ENCODE measurements around the gene CTSO. TPM values are rescaled to one million over a fixed set of nuclear protein-coding genes. Genes with fewer than 3 reads are reported as not detected.

CTSO gene
- total RNA-seq, 1 donor from 2014 or later = 0.87 TPM

DNA sequence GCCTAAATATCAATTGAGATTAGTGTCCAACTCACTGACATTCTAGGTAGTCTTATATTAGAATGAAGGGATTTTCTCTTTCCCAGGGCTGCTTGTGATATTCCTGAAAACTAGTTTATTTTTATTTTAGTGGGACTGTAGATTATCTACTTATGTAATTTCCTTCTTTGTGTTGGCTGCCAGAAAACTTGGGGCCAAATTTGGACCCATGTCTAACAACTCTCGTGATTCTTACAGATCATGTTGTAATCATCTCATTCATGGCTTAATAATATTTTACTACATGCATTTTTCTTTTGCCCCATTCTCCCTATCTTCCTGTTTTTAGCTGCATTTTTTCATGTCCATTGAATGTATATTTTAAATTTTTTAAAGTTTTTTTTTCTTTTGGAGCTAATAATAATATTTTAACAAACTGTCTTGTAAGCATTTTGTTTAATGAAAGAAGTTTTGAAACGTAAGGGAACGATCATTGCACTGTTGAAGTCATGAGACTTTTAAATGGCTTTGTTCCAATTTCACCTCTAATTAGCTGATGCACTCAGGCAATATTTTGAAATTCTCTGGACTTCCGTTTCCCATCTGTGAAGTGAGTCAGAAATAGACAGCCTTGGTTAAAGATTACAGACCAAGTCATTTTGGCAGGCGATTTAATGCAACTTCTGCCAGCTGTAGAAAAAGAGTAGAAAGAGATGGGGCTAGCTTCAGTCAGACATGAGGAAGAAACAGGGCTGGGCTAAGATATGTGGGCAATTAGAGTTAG, 64.5 kb downstream of the CTSO start:
- intact Hi-C loops (cut with micrococcal nuclease) = no loop called here
- no peak overlapping the region for H3K27ac Mint-ChIP-seq

GRCh38 chr4:155887847-155888570, 65.7 kb downstream of the CTSO start:
- Mint-ChIP-seq H3K36me3 (ENCODE audit: low read depth) (no peaks in the 10 kb centered on the region), H3K9me3 (no peaks in the 10 kb centered on the region), H3K4me1 (ENCODE audit: low read depth) (no peaks in the 10 kb centered on the region), H3K27me3 (ENCODE audit: low read depth) (no peaks in the 10 kb centered on the region), H3K4me3 (ENCODE audit: low read depth) (no peak overlapping the region), H3K27ac (no peak overlapping the region)
- intact Hi-C loops (cut with micrococcal nuclease) = no loop called here
- no peak for DNase-seq (ENCODE audit: low spot score)

More for the DNA sequence above, 64.5 kb downstream of the CTSO start:
- Mint-ChIP-seq H3K9me3 (no peaks in the 10 kb centered on the region), H3K4me1 (ENCODE audit: low read depth) (no peaks in the 10 kb centered on the region), H3K27me3 (ENCODE audit: low read depth) (no peaks in the 10 kb centered on the region), H3K4me3 (ENCODE audit: low read depth) (no peak overlapping the region), H3K36me3 (ENCODE audit: low read depth) (no peaks in the 10 kb centered on the region)
- no peak for DNase-seq (ENCODE audit: low spot score)

- Mint-ChIP-seq H3K27me3 (ENCODE audit: low read depth) (no peaks in the 10 kb centered on the region), H3K4me1 (ENCODE audit: low read depth) (no peaks in the 10 kb centered on the region), H3K4me3 (ENCODE audit: low read depth) (no peak overlapping the region), H3K36me3 (ENCODE audit: low read depth) (no peaks in the 10 kb centered on the region), H3K27ac (no peak overlapping the region), H3K9me3 (no peaks in the 10 kb centered on the region)
- DNase-seq (ENCODE audit: low spot score) = no peak
- intact Hi-C loops (cut with micrococcal nuclease) = no loop called here
Observed at GRCh38 chr4:155887045-155887444, 66.6 kb downstream of the CTSO start.

DNA sequence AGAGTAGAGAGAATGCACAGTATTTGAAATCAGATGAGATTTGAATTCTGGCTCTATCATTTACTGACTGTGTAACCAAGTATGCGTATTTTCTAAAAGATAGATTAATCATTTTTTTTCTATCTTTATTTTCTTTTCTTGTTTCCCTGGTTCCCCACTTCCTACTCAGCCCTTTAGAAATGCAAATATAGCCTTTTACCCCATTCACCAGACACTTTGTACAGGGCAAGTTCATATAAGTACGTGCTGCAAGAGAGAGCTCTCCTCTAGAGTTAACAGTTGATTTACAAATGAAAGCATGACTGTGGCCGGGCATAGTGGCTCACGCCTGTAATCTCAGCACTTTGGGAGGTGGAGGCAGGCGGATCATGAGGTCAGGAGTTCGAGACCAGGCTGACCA, 68.0 kb downstream of the CTSO start:
- Mint-ChIP-seq H3K36me3 (ENCODE audit: low read depth) (no peaks in the 10 kb centered on the region), H3K4me3 (ENCODE audit: low read depth) (no peak overlapping the region), H3K27ac (no peak overlapping the region), H3K9me3 (no peaks in the 10 kb centered on the region), H3K4me1 (ENCODE audit: low read depth) (no peaks in the 10 kb centered on the region), H3K27me3 (ENCODE audit: low read depth) (no peaks in the 10 kb centered on the region)
- intact Hi-C loops (cut with micrococcal nuclease) = no loop called here
- DNase-seq (ENCODE audit: low spot score) = no peak

DNA sequence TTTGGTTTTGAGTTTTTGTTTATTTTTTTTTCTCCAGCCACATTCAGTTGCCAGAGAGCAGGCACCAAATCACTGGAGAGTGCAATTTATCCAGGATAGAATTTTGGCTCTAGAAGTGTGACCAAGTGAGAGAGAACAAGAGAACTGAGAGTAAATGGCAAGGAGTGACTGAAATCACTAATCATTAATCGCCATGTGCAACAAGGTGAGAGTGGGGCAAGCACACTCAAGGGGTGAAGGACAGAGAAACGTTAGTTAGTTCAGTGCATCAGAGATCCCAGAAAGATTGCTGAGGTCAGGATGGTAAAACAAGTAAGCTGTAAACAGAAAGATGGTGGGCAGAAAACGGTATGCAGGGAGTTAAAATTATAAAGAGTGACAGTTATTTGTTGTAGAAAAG, 69.8 kb downstream of the CTSO start:
- no peak for DNase-seq (ENCODE audit: low spot score)
- H3K27ac Mint-ChIP-seq = no peak overlapping the region
- H3K9me3 Mint-ChIP-seq = no peaks in the 10 kb centered on the region
- no peaks in the 10 kb centered on the region for H3K36me3 Mint-ChIP-seq (ENCODE audit: low read depth)
- no peaks in the 10 kb centered on the region for H3K4me1 Mint-ChIP-seq (ENCODE audit: low read depth)
- H3K27me3 Mint-ChIP-seq (ENCODE audit: low read depth) = no peaks in the 10 kb centered on the region
- intact Hi-C loops (cut with micrococcal nuclease) = no loop called here
- no peak overlapping the region for H3K4me3 Mint-ChIP-seq (ENCODE audit: low read depth)

DNA sequence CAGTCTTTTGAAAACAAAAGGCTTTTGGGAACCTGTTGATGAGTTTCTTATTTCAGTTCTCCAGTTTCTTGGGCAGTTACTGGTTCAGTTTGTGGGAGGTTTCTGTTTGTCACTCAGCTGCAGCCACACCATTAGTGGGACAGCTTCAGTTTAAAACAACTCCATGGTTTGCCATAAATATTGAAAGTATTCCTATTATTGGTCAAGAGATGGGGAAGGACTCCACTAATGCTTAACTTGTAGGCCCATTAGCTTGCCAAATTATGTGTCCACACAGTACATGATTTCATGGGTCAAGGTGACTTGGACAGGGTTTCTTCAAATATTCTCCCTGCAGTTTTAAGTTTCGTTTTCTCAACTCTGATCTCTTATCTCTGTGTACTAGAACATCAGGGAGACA, 72.1 kb downstream of the CTSO start:
- no peak overlapping the region for H3K27ac Mint-ChIP-seq
- H3K9me3 Mint-ChIP-seq = no peaks in the 10 kb centered on the region
- no peaks in the 10 kb centered on the region for H3K27me3 Mint-ChIP-seq (ENCODE audit: low read depth)
- H3K4me3 Mint-ChIP-seq (ENCODE audit: low read depth) = no peak overlapping the region
- no peaks in the 10 kb centered on the region for H3K4me1 Mint-ChIP-seq (ENCODE audit: low read depth)
- no peak for DNase-seq (ENCODE audit: low spot score)
- intact Hi-C loops (cut with micrococcal nuclease) = no loop called here
- H3K36me3 Mint-ChIP-seq (ENCODE audit: low read depth) = no peaks in the 10 kb centered on the region

DNA sequence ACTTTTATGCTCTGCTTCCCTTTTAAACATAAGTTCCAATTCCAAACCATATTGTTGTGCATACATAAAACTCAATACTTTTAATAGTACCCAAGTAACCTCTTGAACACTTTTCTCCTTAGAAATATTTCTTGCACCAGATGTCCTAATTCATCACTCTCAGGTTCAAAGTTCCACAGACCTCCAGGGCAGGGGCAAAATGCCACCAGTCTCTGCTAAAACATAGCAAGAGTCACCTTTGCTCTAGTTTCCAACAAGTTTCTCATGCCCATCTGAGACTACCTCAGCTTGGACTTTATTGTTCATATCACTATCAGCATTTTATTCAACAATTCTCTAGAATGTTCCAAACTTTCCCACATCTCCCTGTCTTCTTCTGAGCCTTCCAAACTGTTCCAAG, 73.9 kb downstream of the CTSO start:
- Mint-ChIP-seq H3K27me3 (ENCODE audit: low read depth) (no peaks in the 10 kb centered on the region), H3K9me3 (no peaks in the 10 kb centered on the region), H3K36me3 (ENCODE audit: low read depth) (no peaks in the 10 kb centered on the region), H3K4me3 (ENCODE audit: low read depth) (no peak overlapping the region), H3K27ac (no peak overlapping the region), H3K4me1 (ENCODE audit: low read depth) (no peaks in the 10 kb centered on the region)
- intact Hi-C loops (cut with micrococcal nuclease) = no loop called here
- no peak for DNase-seq (ENCODE audit: low spot score)

GRCh38 chr4:155878611-155879010, 75.1 kb downstream of the CTSO start:
- Mint-ChIP-seq H3K4me3 (ENCODE audit: low read depth) (no peak overlapping the region), H3K27ac (no peak overlapping the region)

DNA sequence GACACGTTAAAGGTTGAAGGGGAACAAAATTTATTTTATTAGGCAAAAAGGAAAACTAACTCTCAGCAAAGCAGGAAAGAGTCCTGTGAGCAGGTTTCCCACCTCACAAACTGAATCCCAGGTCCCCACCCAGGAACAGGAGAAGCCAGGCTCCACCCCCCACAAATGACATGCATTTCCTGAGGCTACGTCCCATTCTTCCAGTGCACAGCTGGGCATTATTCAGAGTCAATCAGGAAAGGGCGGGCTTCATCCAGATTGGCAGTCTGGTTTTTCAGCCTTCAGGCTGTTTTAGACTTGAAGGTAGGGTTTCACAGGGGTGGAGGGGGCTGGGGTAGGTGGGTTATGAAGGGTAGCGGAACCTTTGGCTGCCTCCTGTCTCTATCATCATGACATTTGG, 75.7 kb downstream of the CTSO start:
- H3K36me3 Mint-ChIP-seq (ENCODE audit: low read depth) = no peaks in the 10 kb centered on the region
- H3K27ac Mint-ChIP-seq = no peak overlapping the region
- H3K4me1 Mint-ChIP-seq (ENCODE audit: low read depth) = no peaks in the 10 kb centered on the region
- H3K9me3 Mint-ChIP-seq = no peaks in the 10 kb centered on the region
- H3K4me3 Mint-ChIP-seq (ENCODE audit: low read depth) = no peak overlapping the region
- DNase-seq (ENCODE audit: low spot score) = no peak
- intact Hi-C loops (cut with micrococcal nuclease) = no loop called here
- no peaks in the 10 kb centered on the region for H3K27me3 Mint-ChIP-seq (ENCODE audit: low read depth)

More at GRCh38 chr4:155878611-155879010, 75.1 kb downstream of the CTSO start:
- no peak for DNase-seq (ENCODE audit: low spot score)
- intact Hi-C loops (cut with micrococcal nuclease) = no loop called here
- Mint-ChIP-seq H3K4me1 (ENCODE audit: low read depth) (no peaks in the 10 kb centered on the region), H3K36me3 (ENCODE audit: low read depth) (no peaks in the 10 kb centered on the region), H3K9me3 (no peaks in the 10 kb centered on the region), H3K27me3 (ENCODE audit: low read depth) (no peaks in the 10 kb centered on the region)

DNA sequence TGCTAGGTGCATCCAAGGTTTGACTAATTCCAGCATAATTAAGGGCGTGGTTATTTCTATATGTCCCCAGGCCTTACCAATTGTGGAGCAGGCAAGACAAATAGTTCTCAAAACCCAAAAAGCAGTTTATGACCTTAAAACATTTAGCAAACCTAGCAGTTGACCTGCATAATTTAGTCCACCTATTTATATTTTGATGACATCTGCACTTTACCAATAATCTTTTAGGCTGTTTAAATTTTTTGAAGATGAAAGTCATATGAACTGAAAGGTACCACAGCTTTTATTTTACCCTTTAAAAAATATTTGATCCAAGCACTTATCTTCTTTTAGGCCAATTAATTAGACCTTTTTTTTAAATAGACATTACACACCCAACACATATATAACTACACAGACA, 77.8 kb downstream of the CTSO start:
- intact Hi-C loops (cut with micrococcal nuclease) = no loop called here
- Mint-ChIP-seq H3K4me1 (ENCODE audit: low read depth) (no peaks in the 10 kb centered on the region), H3K27me3 (ENCODE audit: low read depth) (no peaks in the 10 kb centered on the region), H3K27ac (no peak overlapping the region), H3K9me3 (no peaks in the 10 kb centered on the region), H3K4me3 (ENCODE audit: low read depth) (no peak overlapping the region), H3K36me3 (ENCODE audit: low read depth) (no peaks in the 10 kb centered on the region)
- DNase-seq (ENCODE audit: low spot score) = no peak

Other genes starting within 250 kb of the CTSO start
- 0.30 and 0.32 TPM in 2 replicates for gene GUCY1B1, start 194.8 kb downstream of the CTSO start, total RNA-seq
- gene ASIC5, start 87.6 kb downstream of the CTSO start, total RNA-seq = not detected in 2 replicates
- not detected in 2 replicates for gene TDO2, start 50.2 kb downstream of the CTSO start, total RNA-seq